Mammary epithelial cell (primary cell): ENCODE data around the gene ACOX2.

Source experiments
- EZH2 ChIP-seq: IDR thresholded peaks from 2 replicates; pipeline ENCODE4 v1.6.1; 2012; ENCODE audit warnings: low read length, inconsistent platforms, borderline replicate concordance
- TF ChIP-seq, protein P1 (sequence below), 2 donors: IDR thresholded peaks in 1 of 2; conservative IDR thresholded peaks in 1 of 2; 2 replicates each; pipeline ENCODE4 v1.5.1; 2011 to 2012; ENCODE audit warnings: inconsistent platforms in 2 of 2, low read length in 2 of 2, mild to moderate bottlenecking in 2 of 2, control low read depth in 1 of 2, low read depth in 1 of 2; ENCODE audit not compliant: insufficient read depth in 1 of 2; ENCODE audit errors: extremely low read depth in 1 of 2

DNA sequence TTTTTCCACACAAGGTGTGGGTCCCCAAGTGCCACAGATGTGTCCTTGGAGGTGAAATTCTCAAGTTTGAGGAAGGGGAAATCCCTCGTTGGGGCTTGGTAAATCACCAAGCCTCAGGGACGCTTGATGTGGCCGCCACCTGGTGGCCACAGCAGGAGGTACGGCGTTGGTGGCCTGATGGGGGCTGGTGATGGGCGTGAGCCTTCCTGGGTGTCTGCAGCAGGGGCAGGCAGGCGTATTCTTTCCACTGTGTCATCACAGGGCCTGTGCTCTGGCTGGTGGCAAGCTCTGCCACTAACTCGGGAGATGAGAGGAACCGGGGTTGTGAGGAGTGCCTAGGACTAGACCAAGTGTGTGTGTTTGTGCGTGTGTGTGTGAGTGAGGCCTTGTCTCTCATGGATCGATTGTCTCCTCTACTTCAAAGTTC, 4.2 kb downstream of the ACOX2 start:
- TF ChIP-seq, protein P1, sequence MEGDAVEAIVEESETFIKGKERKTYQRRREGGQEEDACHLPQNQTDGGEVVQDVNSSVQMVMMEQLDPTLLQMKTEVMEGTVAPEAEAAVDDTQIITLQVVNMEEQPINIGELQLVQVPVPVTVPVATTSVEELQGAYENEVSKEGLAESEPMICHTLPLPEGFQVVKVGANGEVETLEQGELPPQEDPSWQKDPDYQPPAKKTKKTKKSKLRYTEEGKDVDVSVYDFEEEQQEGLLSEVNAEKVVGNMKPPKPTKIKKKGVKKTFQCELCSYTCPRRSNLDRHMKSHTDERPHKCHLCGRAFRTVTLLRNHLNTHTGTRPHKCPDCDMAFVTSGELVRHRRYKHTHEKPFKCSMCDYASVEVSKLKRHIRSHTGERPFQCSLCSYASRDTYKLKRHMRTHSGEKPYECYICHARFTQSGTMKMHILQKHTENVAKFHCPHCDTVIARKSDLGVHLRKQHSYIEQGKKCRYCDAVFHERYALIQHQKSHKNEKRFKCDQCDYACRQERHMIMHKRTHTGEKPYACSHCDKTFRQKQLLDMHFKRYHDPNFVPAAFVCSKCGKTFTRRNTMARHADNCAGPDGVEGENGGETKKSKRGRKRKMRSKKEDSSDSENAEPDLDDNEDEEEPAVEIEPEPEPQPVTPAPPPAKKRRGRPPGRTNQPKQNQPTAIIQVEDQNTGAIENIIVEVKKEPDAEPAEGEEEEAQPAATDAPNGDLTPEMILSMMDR (conservative IDR thresholded peaks at IDR 0.05 in 1 of 2, IDR thresholded peaks at IDR 0.05 in 1 of 2; ENCODE audit: extremely low read depth in 1 of 2, insufficient read depth in 1 of 2, low read depth in 1 of 2, low read length in 2 of 2), result peak; percentile 83 to 97
- no peak for TF ChIP-seq EZH2
